Fibroblast of the aortic adventitia (primary cell): Measurements from ENCODE around the gene IGFBPL1. TPM values are rescaled to one million over a fixed set of nuclear protein-coding genes. Genes with fewer than 3 reads are reported as not detected.

ENCODE experiments used
- DNase-seq: peaks from one replicate; pipeline ENCODE4 v3.0.0-alpha.2; 2010; ENCODE audit warnings: low read depth
- H3K4me3 ChIP-seq: 2 replicates; pipeline ENCODE4 v1.5.1; 2011; ENCODE audit warnings: low read depth, mild to moderate bottlenecking, control low read depth, low read length, moderate library complexity
- CTCF ChIP-seq: IDR thresholded peaks from 2 replicates; pipeline ENCODE4 v1.5.1; 2011; ENCODE audit warnings: mild to moderate bottlenecking, low read length, control low read depth, inconsistent platforms; ENCODE audit not compliant: insufficient read depth
- total RNA-seq: library from RNA; depleted of rRNA; stranded (reverse); fragments of >200 nt; gene quantifications from 2 replicates; pipeline ENCODE4 v1.2.3, GENCODE V29; 2012; ENCODE audit warnings: low replicate concordance

The IGFBPL1 gene
- total RNA-seq, 1 donor, result not detected

DNA sequence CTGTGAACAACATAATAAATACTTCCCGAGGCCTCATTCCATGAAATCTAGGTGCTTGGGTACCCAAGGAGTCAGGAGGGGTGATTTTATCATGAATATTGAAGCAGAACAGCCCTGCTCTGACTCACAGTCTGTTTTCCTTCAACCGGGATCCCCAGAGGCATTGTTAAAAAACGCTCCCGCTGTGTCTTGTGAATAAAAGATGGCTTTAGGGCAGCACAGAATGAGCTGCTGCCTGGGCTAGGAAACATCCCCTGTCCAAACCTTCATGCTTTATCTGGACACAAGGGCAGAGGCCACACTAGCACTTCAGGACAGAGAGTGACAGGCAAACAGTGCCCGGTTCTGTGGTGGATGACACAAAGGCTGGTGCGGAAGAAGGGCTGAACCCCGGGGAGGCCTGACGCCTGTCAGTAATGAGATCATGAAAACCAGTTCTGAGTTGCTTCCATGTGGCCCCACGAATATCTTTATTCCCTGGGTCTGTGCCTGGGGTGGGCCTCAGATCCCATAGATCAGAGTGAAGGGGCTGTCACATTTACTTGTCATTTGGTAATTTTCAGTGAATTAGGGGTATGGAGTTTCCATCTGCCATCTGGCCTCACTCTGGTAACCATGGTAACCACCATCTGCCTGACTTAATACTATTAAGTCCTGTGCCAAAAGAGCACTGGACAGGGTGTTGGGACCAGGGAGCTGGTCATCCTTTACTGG lies 2.6 kb downstream of the IGFBPL1 start:
- TF ChIP-seq CTCF, result no peak
- H3K4me3 ChIP-seq, result no peak overlapping the region
- no peak for DNase-seq

GRCh38 chr9:38419181-38419580 lies 5.1 kb downstream of the IGFBPL1 start:
- no peak for TF ChIP-seq CTCF
- no peak for DNase-seq
- H3K4me3 ChIP-seq, result no peak overlapping the region

DNA sequence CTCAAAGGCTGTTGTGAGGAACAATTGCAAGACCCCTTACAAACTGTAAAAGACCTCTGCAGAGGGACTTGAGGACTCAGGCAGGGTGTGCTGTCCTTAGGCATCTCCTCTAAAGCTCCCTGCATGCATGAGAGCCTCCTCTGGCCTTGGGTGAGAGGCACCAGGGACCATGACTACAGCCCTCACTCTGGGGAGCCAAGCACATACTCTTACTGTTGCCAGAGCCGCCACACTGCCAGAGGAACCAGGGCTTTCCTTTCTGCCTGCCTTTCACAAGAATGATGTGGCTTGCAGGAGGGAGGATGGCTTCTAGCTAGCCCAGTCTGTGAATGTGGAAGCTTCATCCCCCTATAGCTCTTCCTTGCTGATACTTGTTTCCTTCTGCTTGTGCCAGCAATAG lies 5.9 kb downstream of the IGFBPL1 start:
- no peak for TF ChIP-seq CTCF
- H3K4me3 ChIP-seq, result no peak overlapping the region
- no peak for DNase-seq

GRCh38 chr9:38417003-38417945 lies 7.0 kb downstream of the IGFBPL1 start:
- no peak overlapping the region for H3K4me3 ChIP-seq
- peak; percentile 37 for TF ChIP-seq CTCF
- no peak for DNase-seq

DNA sequence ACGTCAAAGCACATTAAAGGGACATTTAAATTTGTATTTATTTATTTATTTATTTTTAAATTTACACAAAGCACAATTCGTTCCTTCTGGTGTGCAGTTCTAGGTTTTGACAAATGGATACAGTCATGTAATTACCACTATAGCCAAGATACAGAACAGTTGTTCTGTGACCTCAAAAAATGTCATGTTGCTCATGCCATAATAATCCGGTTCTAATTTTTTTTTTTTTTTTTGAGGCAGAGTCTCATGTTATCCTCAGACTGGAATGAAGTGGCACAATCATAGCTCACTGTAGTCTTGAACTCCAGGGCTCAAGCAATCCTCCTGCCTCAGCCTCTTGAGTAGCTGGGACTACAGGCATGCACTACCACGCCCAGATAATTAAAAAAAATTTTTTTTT lies 7.8 kb downstream of the IGFBPL1 start:
- DNase-seq, result no peak
- H3K4me3 ChIP-seq, result no peak overlapping the region
- no peak for TF ChIP-seq CTCF

- TF ChIP-seq CTCF, result no peak
- no peak overlapping the region for H3K4me3 ChIP-seq
- no peak for DNase-seq
Observed at GRCh38 chr9:38415856-38416255, 8.4 kb downstream of the IGFBPL1 start.
